ENCODE data around the gene NAV1. TPM values are rescaled to one million over a fixed set of nuclear protein-coding genes. Genes with fewer than 3 reads are reported as not detected.

NAV1 gene
- total and polyA plus RNA-seq, 9 of the 15 experiments (the other 6 are each of a cell fraction or from before 2014, with no cell fraction given) = 0.91 to 16.8 (median 3.2) TPM

- TF ChIP-seq MGA (IDR thresholded peaks at IDR 0.05) (no peak), PHB2 (IDR thresholded peaks at IDR 0.05; ENCODE audit: low read depth) (no peak), ZEB2 (IDR thresholded peaks at IDR 0.05) (no peak), CREB5 (CRISPR knock-in tag; IDR thresholded peaks at IDR 0.05) (no peak), NKRF (IDR thresholded peaks at IDR 0.05; ENCODE audit: borderline replicate concordance) (no peak), BACH1 (tag; IDR thresholded peaks at IDR 0.05) (no peak), KLF13 (tag; IDR thresholded peaks at IDR 0.05; ENCODE audit: borderline replicate concordance, low read depth) (peak; percentile 65), ZNF445 (CRISPR knock-in tag; IDR thresholded peaks at IDR 0.05; ENCODE audit: low read depth) (no peak), MAFF (IDR thresholded peaks at IDR 0.05; ENCODE audit: low read length) (no peak), MTA2 (IDR thresholded peaks at IDR 0.05; ENCODE audit: low read depth) (no peak), ZNF511 (CRISPR knock-in tag; IDR thresholded peaks at IDR 0.05) (no peak), ZNF561 (CRISPR knock-in tag; conservative IDR thresholded peaks at IDR 0.05) (no peak)
Measured at GRCh38 chr1:201575912-201576311, 37.0 kb downstream of the NAV1 start (continued).

Measured in K562 (cell line).